OCI-LY3 (cell line): ENCODE measurements around the gene SEC14L1.

Experiments
- EZH2phosphoT487 ChIP-seq: fragments of 200-600 bp; shearing (Covaris generic); IDR thresholded peaks from 2 replicates; pipeline ENCODE4 v1.6.1; 2018; ENCODE audit warnings: antibody characterized with exemption, mixed run types, low read depth
- TF ChIP-seq, protein P1 (sequence below): fragments of 200-600, 300-600 bp; sonication (generic); IDR thresholded peaks from 2 replicates; pipeline ENCODE4 v1.5.1; 2014; ENCODE audit warnings: antibody characterized with exemption, low read length, low read depth

DNA sequence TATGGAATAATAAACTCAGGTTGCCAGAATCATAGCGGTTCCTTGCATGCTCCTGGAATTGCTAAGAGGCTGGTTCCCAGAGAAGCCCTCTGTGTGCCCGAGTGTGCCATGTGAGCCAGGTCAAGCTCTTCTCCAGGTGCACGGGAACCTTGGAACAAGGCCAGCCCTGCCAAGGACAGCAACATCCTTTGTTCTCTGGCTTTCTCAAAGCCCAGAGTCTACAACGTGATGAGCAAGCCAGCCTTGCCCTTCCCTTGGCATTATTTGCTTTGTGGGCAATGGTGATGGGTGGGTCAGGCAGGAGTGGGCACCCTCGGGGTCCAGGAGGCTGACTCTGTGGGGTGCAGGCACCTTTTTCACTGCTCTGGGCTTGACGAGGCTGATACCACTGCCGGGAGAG is 14.2 kb upstream of the SEC14L1 start:
- TF ChIP-seq, protein P1, sequence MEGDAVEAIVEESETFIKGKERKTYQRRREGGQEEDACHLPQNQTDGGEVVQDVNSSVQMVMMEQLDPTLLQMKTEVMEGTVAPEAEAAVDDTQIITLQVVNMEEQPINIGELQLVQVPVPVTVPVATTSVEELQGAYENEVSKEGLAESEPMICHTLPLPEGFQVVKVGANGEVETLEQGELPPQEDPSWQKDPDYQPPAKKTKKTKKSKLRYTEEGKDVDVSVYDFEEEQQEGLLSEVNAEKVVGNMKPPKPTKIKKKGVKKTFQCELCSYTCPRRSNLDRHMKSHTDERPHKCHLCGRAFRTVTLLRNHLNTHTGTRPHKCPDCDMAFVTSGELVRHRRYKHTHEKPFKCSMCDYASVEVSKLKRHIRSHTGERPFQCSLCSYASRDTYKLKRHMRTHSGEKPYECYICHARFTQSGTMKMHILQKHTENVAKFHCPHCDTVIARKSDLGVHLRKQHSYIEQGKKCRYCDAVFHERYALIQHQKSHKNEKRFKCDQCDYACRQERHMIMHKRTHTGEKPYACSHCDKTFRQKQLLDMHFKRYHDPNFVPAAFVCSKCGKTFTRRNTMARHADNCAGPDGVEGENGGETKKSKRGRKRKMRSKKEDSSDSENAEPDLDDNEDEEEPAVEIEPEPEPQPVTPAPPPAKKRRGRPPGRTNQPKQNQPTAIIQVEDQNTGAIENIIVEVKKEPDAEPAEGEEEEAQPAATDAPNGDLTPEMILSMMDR, result no peak
- TF ChIP-seq EZH2phosphoT487, result no peak
